GM06990 (cell line): ENCODE results near the gene SCGB1C2.
"Not testable (repeated sequence)": the region's sequence is repeated elsewhere in the genome, so short reads cannot be mapped to it uniquely, and the experiment has no call there.

Source experiments
- DNase-seq: peaks from one replicate; pipeline ENCODE4 v3.0.0-alpha.2; 2011; ENCODE audit not compliant: insufficient read length; ENCODE audit errors: extremely low read depth
- H3K27me3 ChIP-seq: replicated peaks from 2 replicates; pipeline ENCODE4 v1.6.0; 2011; ENCODE audit warnings: low read length; ENCODE audit not compliant: control insufficient read depth, insufficient read depth
- H3K36me3 ChIP-seq: 2 replicates; pipeline ENCODE4 v1.5.1; 2011; ENCODE audit warnings: low read length; ENCODE audit not compliant: control insufficient read depth, insufficient read depth
- H3K4me3 ChIP-seq: replicated peaks from 2 replicates; pipeline ENCODE4 v1.5.1; 2011; ENCODE audit warnings: low read depth, mild to moderate bottlenecking, control low read depth, low read length
- TF ChIP-seq, protein P1 (sequence below): IDR thresholded peaks from 2 replicates; pipeline ENCODE4 v1.5.1; 2011; ENCODE audit warnings: low read length, control low read depth, mild to moderate bottlenecking, inconsistent platforms; ENCODE audit not compliant: insufficient read depth, poor library complexity, severe bottlenecking

The SCGB1C2 gene

DNA sequence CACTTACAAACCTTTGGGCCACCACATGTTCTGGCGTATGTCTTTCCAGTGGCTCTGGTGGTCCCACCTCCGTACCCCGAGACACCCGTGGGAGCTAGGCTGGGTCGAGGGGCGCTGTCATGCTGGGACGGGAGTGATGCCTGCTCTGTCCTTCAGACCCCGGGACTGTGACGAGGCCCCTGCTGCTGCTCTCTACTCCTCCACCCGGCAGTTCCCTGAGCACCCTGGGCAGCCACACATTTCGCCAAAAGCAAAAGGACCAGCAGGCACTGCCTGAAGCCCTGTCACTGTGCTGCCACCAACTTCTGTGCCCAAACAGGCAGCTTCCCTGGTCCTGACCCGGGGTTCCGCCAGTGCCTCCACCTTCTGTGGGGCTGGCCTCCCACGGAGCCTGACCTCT, 28.6 kb downstream of the SCGB1C2 start:
- no peak overlapping the region for H3K4me3 ChIP-seq
- no peak for DNase-seq
- TF ChIP-seq, protein P1, sequence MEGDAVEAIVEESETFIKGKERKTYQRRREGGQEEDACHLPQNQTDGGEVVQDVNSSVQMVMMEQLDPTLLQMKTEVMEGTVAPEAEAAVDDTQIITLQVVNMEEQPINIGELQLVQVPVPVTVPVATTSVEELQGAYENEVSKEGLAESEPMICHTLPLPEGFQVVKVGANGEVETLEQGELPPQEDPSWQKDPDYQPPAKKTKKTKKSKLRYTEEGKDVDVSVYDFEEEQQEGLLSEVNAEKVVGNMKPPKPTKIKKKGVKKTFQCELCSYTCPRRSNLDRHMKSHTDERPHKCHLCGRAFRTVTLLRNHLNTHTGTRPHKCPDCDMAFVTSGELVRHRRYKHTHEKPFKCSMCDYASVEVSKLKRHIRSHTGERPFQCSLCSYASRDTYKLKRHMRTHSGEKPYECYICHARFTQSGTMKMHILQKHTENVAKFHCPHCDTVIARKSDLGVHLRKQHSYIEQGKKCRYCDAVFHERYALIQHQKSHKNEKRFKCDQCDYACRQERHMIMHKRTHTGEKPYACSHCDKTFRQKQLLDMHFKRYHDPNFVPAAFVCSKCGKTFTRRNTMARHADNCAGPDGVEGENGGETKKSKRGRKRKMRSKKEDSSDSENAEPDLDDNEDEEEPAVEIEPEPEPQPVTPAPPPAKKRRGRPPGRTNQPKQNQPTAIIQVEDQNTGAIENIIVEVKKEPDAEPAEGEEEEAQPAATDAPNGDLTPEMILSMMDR, result no peak
- H3K27me3 ChIP-seq, result no peaks in the 10 kb centered on the region
- H3K36me3 ChIP-seq, result no peaks in the 10 kb centered on the region

DNA sequence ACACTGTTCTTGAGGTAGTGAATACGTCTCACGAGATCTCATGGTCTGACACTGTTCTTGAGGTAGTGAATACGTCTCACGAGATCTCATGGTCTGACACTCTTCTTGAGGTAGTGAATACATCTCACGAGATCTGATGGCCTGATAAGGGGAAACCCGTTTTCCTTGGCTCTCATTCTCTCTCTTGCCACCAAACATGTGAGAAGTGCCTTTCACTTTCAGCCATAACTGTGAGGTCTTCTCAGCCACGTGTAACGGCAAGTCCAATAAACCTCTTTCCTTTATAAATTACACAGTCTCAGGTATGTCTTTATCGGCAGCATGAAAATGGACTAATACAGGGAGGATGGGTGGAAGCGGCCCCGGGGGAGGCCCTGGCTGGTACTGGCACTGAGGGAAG, 31.2 kb downstream of the SCGB1C2 start:
- not testable (repeated sequence) for H3K27me3 ChIP-seq, DNase-seq, H3K4me3 ChIP-seq, H3K36me3 ChIP-seq

DNA sequence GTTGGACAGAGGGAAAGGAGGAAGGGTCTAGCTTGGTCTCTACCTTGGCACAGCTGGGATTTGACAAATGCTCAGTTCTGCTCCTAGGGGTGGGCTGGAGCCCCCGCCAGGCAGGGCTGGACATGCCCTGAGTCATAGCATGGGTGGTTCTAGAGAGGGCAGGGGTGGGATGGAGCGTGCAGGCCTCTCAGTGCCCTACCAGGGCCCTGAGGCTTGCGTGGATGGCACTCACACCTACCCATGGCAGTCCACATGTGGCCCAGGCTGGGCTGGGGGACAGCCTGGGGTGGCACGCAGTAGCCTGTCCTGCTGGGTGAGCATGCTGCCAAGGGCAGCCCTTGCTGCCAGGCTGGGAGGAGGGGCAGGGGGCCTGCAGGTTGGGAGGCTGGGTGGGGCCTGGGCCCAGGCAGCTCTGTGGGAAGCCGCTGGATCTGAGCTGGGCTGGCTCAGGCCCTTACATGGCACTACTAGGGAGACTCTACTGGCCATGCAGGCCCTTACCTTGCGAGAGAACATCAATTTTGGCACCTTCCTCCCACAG, 32.8 kb downstream of the SCGB1C2 start:
- Histone ChIP-seq H3K27me3 (no peaks in the 10 kb centered on the region; the same call in none of the 2 replicates), H3K36me3 (no peaks in the 10 kb centered on the region), H3K4me3 (no peak overlapping the region)
- no peak for DNase-seq
- TF ChIP-seq, protein P1, result no peak

DNA sequence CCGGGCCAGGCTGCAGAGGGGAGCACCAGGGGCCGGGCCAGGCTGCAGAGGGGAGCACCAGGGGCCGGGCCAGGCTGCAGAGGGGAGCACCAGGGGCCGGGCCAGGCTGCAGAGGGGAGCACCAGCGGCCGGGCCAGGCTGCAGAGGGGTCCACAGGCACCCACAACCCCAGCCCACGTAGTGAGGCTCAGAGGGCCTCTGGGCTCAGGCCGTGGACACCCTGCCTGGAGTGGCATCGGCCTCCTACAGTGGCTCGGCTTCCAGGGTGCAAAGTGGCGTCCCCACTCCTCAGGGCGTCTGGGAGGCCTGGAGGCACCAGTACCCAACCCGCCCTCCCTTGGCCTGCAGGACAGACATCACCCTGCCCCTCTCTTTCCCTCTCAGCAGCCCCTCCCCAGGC, 34.5 kb downstream of the SCGB1C2 start:
- no peak for DNase-seq
- TF ChIP-seq, protein P1, result no peak
- H3K4me3 ChIP-seq, result no peak overlapping the region
- H3K27me3 ChIP-seq, result no peaks in the 10 kb centered on the region; the same call in none of the 2 replicates
- H3K36me3 ChIP-seq, result no peaks in the 10 kb centered on the region

DNA sequence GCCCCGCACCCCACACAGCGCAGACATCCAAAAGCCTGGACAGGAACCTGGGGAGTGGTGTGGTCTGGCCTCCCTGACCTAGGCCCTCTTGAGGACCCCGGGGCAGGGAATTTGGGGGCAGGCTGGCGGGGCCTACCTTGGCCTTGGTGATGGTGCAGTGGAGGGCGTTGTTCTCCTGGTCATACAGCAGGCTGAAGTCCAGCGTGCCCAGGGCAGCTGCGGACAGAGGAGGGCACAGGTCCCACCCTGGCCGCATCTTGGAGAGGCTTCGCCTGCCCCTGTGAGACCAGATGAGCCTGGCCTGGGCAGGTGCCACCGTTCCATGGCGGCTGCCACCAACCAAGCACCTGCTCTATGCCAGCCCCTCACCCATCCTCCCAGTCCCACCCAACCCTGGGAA, 35.0 kb downstream of the SCGB1C2 start:
- H3K4me3 ChIP-seq, result no peak overlapping the region
- TF ChIP-seq, protein P1, result no peak
- DNase-seq, result no peak
- H3K27me3 ChIP-seq, result no peaks in the 10 kb centered on the region; the same call in none of the 2 replicates
- H3K36me3 ChIP-seq, result no peaks in the 10 kb centered on the region

DNA sequence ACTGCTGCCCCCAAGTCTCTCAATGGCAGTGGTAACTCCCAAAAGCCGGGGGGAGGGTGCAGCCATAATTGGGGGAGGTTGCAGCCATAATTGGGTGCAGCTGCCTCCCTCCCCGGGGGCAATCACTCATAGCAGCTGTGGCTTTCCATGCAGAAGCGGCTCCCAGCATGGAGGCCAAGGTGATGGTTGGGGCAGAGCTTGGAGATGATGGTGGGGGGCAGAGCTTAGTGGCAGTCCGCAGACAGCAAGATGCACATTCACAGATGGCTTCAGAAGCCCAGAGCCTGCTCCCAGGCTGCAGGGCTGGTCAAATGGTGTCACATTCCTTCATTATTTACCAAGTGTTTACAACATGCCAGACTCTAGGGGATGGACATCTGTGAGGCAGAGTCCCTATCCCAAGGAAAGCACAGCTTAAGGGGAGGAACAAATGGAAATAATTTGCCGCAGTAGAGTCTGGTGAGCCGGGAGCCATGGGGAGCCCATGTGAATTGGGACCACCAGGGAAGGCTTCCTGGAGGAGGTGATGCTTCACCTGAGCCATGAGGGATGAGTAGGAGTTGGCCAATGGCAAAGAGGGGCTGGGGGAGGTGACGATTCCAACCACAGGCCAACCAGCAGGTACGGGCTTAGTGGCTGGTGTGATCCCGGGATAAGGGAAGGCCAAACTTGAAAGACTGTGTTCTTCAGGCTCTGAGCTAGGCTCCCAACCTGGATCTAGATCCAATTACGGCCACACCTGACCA, 36.0 kb downstream of the SCGB1C2 start:
- peaks cover 2% of the 10 kb centered on the region for H3K27me3 ChIP-seq
- no peak overlapping the region for H3K4me3 ChIP-seq
- no peak for DNase-seq
- TF ChIP-seq, protein P1, result no peak
- H3K36me3 ChIP-seq, result no peaks in the 10 kb centered on the region
